Ovary (tissue), 3 donors: Measurements from ENCODE around the gene ADAMTSL3.

Experiments used
- CTCF ChIP-seq, 3 donors: fragments of 450-650 bp in 2 of 3; fragments of 200-600 bp in 1 of 3; IDR thresholded peaks; one replicate each; pipeline versions ENCODE4 v1.5.1 to v1.8.0; 2016 to 2022; ENCODE audit warnings: antibody characterized with exemption in 3 of 3, mild to moderate bottlenecking in 1 of 3
- EP300 ChIP-seq: sonication (generic); formaldehyde crosslinking; IDR thresholded peaks from one replicate; pipeline ENCODE4 v1.6.1; 2017; ENCODE audit warnings: antibody characterized with exemption
- POLR2A ChIP-seq: fragments of 450-650 bp; IDR thresholded peaks from one replicate; pipeline ENCODE4 v1.6.1; 2017; ENCODE audit warnings: antibody characterized with exemption, mild to moderate bottlenecking, moderate library complexity
- donor health status: DM: no; HTN: no; CAD: no.

DNA sequence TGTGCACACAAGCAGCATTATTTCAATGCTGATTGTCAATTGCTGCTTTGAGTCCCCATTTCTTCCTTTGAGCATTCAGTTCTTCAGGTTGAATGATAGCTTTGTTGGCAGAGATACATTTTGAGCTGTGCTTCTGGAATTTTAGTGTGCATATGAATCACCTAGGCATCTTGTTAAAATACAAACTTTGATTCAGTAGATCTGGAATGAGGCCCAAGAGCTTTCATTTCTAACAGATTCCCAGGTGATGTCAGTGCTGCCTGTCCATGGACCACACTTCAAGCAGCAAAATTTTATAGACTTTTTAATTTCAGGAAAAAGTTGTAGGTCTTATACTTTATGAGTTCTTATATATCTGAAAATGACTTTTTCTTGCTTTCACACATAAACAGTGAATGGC is 131.1 kb downstream of the ADAMTSL3 start:
- no peak for TF ChIP-seq POLR2A
- TF ChIP-seq CTCF (IDR thresholded peaks at IDR 0.05): no peak
- TF ChIP-seq EP300: no peak
